ENCODE results near the gene PSME1. TPM values are rescaled to one million over a fixed set of nuclear protein-coding genes. Genes with fewer than 3 reads are reported as not detected.
A peak's percentile ranks its signal among the peaks of the same experiment; 100 is the strongest.

Gene PSME1
- total and polyA plus RNA-seq, 4 donors, result 63.3 to 237 (median 101) TPM

GRCh38 chr14:24139272-24139934 is 3.4 kb downstream of the PSME1 start (continued):
- TF ChIP-seq YY1 (IDR thresholded peaks at IDR 0.05), result no peak
- TF ChIP-seq JUND (IDR thresholded peaks at IDR 0.05), result no peak
- TF ChIP-seq GABPA (IDR thresholded peaks at IDR 0.05 in 1 of 2, conservative IDR thresholded peaks at IDR 0.05 in 1 of 2), result no peak

GRCh38 chr14:24141097-24141880 is 5.3 kb downstream of the PSME1 start, which contains the start of gene EMC9:
Gene EMC9 (minus strand): TSS chr14:24141591. CDS start chr14:24141304, 287 bp downstream.
- Histone ChIP-seq H3K4me3 (ENCODE audit: low read depth in 1 of 3, low read length in 3 of 3) (peak within 1 kb of the TSS; percentile 72 to 87 (median 86)), H3K4me1 (ENCODE audit: control insufficient read depth in 4 of 4, insufficient read depth in 4 of 4, low read length in 3 of 4) (peaks cover 4 to 56% (median 38%) of the 10 kb centered on the region in 4 donors), H3K27me3 (ENCODE audit: control insufficient read depth in 4 of 4, insufficient read depth in 4 of 4, low read length in 3 of 4) (no peaks in the 10 kb centered on the region), H3K9me3 (ENCODE audit: control insufficient read depth in 4 of 4, low read length in 3 of 4) (no peaks in the 10 kb centered on the region), H3K9ac (ENCODE audit: low read depth in 1 of 2, low read length in 2 of 2) (peak within 1 kb of the TSS; percentile 32 to 67), H3K27ac (ENCODE audit: low read depth in 1 of 2, low read length in 2 of 2) (peak within 1 kb of the TSS; percentile 84 to 85), H3K36me3 (ENCODE audit: control insufficient read depth in 4 of 4, insufficient read depth in 3 of 4, low read depth in 1 of 4, low read length in 3 of 4) (peaks cover 6 to 24% (median 19%) of the 10 kb centered on the region in 4 donors)
- peak; percentile 99 for DNase-seq (ENCODE audit: low spot score)
- under 1% methylated on average over 65 of the region's 65 CpGs for WGBS
- TF ChIP-seq SP1 (IDR thresholded peaks at IDR 0.05) (peak; percentile 94), HNF4A (conservative IDR thresholded peaks at IDR 0.05) (peak; percentile 53 to 56), EGR1 (IDR thresholded peaks at IDR 0.05; ENCODE audit: low read depth in 2 of 2) (peak; percentile 94 to 96), ZBTB33 (IDR thresholded peaks at IDR 0.05) (no peak), TAF1 (conservative IDR thresholded peaks at IDR 0.05) (peak; percentile 91), HNF4G (IDR thresholded peaks at IDR 0.05) (no peak), RAD21 (IDR thresholded peaks at IDR 0.05) (peak; percentile 39 to 55), YY1 (IDR thresholded peaks at IDR 0.05) (peak; percentile 90), FOXA1 (IDR thresholded peaks at IDR 0.05) (peak; percentile 33), CTCF (IDR thresholded peaks at IDR 0.05; ENCODE audit: low read depth, low read length, missing input control) (peak; percentile 66), ATF3 (IDR thresholded peaks at IDR 0.05) (no peak), NR2F2 (IDR thresholded peaks at IDR 0.05) (no peak), JUND (IDR thresholded peaks at IDR 0.05) (peak in 1 of 2 donors; percentile 35), REST (IDR thresholded peaks at IDR 0.05) (peak; percentile 83), MAX (IDR thresholded peaks at IDR 0.05) (peak; percentile 67), RXRA (IDR thresholded peaks at IDR 0.05) (peak in 1 of 2 donors; percentile 30), GABPA (IDR thresholded peaks at IDR 0.05 in 1 of 2, conservative IDR thresholded peaks at IDR 0.05 in 1 of 2) (peak; percentile 48 to 78)
